Lower leg skin (tissue), 4 donors: ENCODE measurements around the gene S100A2. TPM values are rescaled to one million over a fixed set of nuclear protein-coding genes. Genes with fewer than 3 reads are reported as not detected.

Source experiments
- DNase-seq, 2 donors: peaks; one replicate each; pipeline ENCODE4 v3.0.0-alpha.2; 2019; ENCODE audit warnings: low spot score in 2 of 2
- H3K4me3 ChIP-seq: fragments of 200-600 bp; sonication (generic); 2 replicates; pipeline ENCODE4 v1.5.1; 2017; ENCODE audit warnings: mild to moderate bottlenecking, low read depth; ENCODE audit not compliant: poor library complexity, severe bottlenecking
- CTCF ChIP-seq, 3 donors: fragments of 450-650 bp; IDR thresholded peaks; one replicate each; pipeline ENCODE4 v1.5.1; 2016; ENCODE audit warnings: antibody characterized with exemption in 3 of 3, mild to moderate bottlenecking in 3 of 3, moderate library complexity in 2 of 3
- POLR2A ChIP-seq, 2 donors: fragments of 450-650 bp; IDR thresholded peaks; one replicate each; pipeline ENCODE4 v1.6.1; 2016 to 2017; ENCODE audit warnings: antibody characterized with exemption in 2 of 2, mild to moderate bottlenecking in 1 of 2, moderate library complexity in 1 of 2
- WGBS, 2 donors: methylation state at CpG; one replicate each; pipeline ENCODE4 v1.1.5; 2018; 5-methylcytosine and 5-hydroxymethylcytosine counted together
- intact Hi-C: fragments of 100-400 bp; cut with DNase I; formaldehyde crosslinking; loops from one replicate; pipeline ENCODE4 v1.15.0; 2023; ENCODE audit warnings: low total_unique reads
- total RNA-seq, 4 donors: library from RNA; depleted of rRNA; stranded (reverse); fragments of >200 nt; gene quantifications; one replicate each; pipeline ENCODE4 v1.1.0, GENCODE V29; 2016

The S100A2 gene
- total RNA-seq, 4 donors from 2014 or later: 71.5 to 143 (median 96.4) TPM

DNA sequence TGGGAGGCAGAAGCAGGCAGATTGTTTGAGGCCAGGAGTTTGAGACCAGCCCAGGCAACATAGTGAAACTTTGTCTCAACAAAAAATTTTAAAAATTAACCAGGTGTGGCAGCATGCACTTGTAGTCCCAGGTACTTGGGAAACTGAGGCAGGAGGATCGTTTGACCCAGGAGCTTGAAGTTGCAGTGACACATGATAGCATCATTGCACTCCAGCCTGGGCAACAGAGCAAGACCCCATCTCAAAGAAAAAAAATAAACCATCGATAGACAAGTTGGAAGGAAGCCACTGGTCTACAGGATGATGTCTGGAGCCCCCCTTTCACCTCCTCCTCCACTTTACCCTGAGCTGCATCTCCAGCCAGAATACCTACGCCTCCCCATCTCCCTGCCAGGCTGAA lies 46.4 kb downstream of the S100A2 start:
- H3K4me3 ChIP-seq: no peak overlapping the region
- TF ChIP-seq CTCF (IDR thresholded peaks at IDR 0.05) (no peak), POLR2A (IDR thresholded peaks at IDR 0.05) (no peak)
- intact Hi-C loops: loop anchor here (10.0 kb wide), 2 partner anchors 246 to 466 kb away; partner anchors contain the start of gene RAB13
- DNase-seq: no peak
- WGBS, 2 donors: 90 to 96% methylated on average over 3 of the region's 3 CpGs

DNA sequence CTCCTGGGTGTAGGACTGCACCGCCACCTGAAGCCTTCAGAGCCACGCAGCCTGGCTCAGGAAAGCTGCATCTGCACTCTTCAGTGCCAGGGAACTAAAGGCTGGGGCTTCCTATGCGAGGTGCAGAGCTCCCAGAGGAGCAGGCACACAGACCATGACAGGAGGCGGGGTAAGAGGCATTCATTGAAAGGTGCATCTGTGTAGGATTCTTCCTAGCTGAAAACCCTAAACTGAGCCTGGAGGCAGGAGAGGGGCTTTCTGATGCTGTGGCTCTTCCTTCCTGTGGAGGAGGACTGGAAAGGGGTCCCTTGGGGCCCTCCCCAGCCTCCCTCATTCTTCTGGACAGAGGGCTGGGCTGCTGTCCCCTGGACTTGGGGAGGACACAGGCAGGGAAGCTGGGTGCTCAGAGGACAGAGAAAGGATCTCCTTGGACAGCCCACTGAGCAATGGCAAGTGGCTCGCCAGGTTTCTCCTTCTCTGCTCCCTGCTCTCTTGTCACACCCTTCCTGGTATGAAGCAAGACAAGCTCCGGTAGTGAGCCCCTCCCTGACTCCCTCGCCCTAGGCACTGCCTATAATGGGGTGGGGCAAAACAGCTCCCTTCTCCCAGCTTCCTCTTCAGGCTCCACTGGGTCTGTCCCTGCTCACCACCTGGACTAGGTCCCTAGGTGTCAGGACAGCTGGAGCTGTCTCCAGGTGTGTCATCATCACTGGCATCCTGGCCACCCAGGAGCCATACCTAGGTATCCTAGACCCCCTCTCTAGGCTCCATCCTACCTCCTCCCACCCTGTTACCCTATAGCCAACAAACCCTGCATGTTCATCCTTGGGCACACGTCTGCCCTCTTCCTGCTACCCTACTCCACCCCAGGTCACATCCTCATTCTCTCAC lies 49.9 kb downstream of the S100A2 start:
- intact Hi-C loops: loop anchor here (10.0 kb wide), 2 partner anchors 249 to 469 kb away; partner anchors contain the start of gene RAB13
- WGBS, 2 donors: 27 to 34% methylated on average over 7 to 8 of the region's 8 CpGs
- H3K4me3 ChIP-seq: no peak overlapping the region
- DNase-seq: peak; percentile 80 to 93
- TF ChIP-seq POLR2A (IDR thresholded peaks at IDR 0.05) (no peak), CTCF (IDR thresholded peaks at IDR 0.05) (no peak)

- WGBS, 2 donors: 93 to 94% methylated on average over 7 of the region's 7 CpGs
- no peak for TF ChIP-seq POLR2A (IDR thresholded peaks at IDR 0.05)
- no peak for TF ChIP-seq CTCF (IDR thresholded peaks at IDR 0.05)
- H3K4me3 ChIP-seq: no peak overlapping the region
- intact Hi-C loops: loop anchor here (5.0 to 10.0 kb wide), 3 partner anchors 54 to 471 kb away; partner anchors contain the start of genes RAB13 and S100A2
- no peak for DNase-seq
Measured at GRCh38 chr1:153513666-153514065, 52.0 kb downstream of the S100A2 start.

GRCh38 chr1:153513023-153513422 lies 52.6 kb downstream of the S100A2 start:
- no peak for DNase-seq
- 47 to 58% methylated on average over 3 of the region's 3 CpGs for WGBS, 2 donors
- intact Hi-C loops: loop anchor here (5.0 to 10.0 kb wide), 3 partner anchors 54 to 472 kb away; partner anchors contain the start of genes RAB13 and S100A2
- no peak for TF ChIP-seq POLR2A (IDR thresholded peaks at IDR 0.05)
- no peak for TF ChIP-seq CTCF (IDR thresholded peaks at IDR 0.05)
- no peak overlapping the region for H3K4me3 ChIP-seq

Other genes starting within 250 kb of the S100A2 start
- 10 to 100 TPM; 10.2 to 36.1 (median 18.7) TPM for gene PGLYRP4, start 217.0 kb downstream of the S100A2 start, total RNA-seq
- gene S100A9, start 208.0 kb downstream of the S100A2 start, total RNA-seq: 10 to 100 TPM; 21.6 to 53.2 (median 31.3) TPM
- gene S100A12, start 190.2 kb downstream of the S100A2 start, total RNA-seq: 1 to 10 TPM in 1 of 4 donors, not detected in 3; 2.0 TPM
- 10 to 100 TPM in 1 of 4 donors, 1 to 10 TPM in 3; 1.3 to 14.3 (median 6.0) TPM for gene S100A8, start 174.8 kb downstream of the S100A2 start, total RNA-seq
- not detected for gene S100A7A, start 149.3 kb downstream of the S100A2 start, total RNA-seq
- 10 to 100 TPM; 12.2 to 46.8 (median 31.3) TPM for gene S100A7, start 105.2 kb downstream of the S100A2 start, total RNA-seq
- 100 to 1,000 TPM; 147 to 251 (median 192) TPM for gene S100A6, start 29.9 kb downstream of the S100A2 start, total RNA-seq
- not detected for gene S100A5, start 24.9 kb downstream of the S100A2 start, total RNA-seq
- 100 to 1,000 TPM in 3 of 4 donors, 10 to 100 TPM in 1; 94.4 to 215 (median 146) TPM for gene S100A4, start 20.0 kb downstream of the S100A2 start, total RNA-seq
- 10 to 100 TPM in 1 of 4 donors, 1 to 10 TPM in 2, not detected in 1; 1.2 to 78.2 (median 2.2) TPM for gene S100A3, start 16.6 kb downstream of the S100A2 start, total RNA-seq
- 100 to 1,000 TPM; 289 to 390 (median 329) TPM for gene S100A16, start 47.3 kb upstream of the S100A2 start, total RNA-seq
- gene S100A14, start 50.5 kb upstream of the S100A2 start, total RNA-seq: 100 to 1,000 TPM; 416 to 668 (median 495) TPM
- gene S100A13, start 61.7 kb upstream of the S100A2 start, total RNA-seq: 10 to 100 TPM; 44.1 to 72.8 (median 47.2) TPM
- 10 to 100 TPM in 3 of 4 donors, 1 to 10 TPM in 1; 8.7 to 33.5 (median 23.8) TPM for gene S100A1, start 62.6 kb upstream of the S100A2 start, total RNA-seq
- gene CHTOP, start 68.2 kb upstream of the S100A2 start, total RNA-seq: 10 to 100 TPM; 56.1 to 86.9 (median 65.5) TPM
- 10 to 100 TPM; 34.8 to 60.4 (median 46.9) TPM for gene SNAPIN, start 92.9 kb upstream of the S100A2 start, total RNA-seq
- 100 to 1,000 TPM in 2 of 4 donors, 10 to 100 TPM in 2; 80.4 to 118 (median 105) TPM for gene ILF2, start 105.1 kb upstream of the S100A2 start, total RNA-seq
- gene NPR1, start 112.8 kb upstream of the S100A2 start, total RNA-seq: 10 to 100 TPM in 2 of 4 donors, 1 to 10 TPM in 2; 4.3 to 16.5 (median 7.7) TPM
- 10 to 100 TPM; 28.0 to 31.5 (median 29.6) TPM for gene INTS3, start 162.2 kb upstream of the S100A2 start, total RNA-seq
- 10 to 100 TPM; 21.6 to 70.3 (median 45.3) TPM for gene SLC27A3, start 209.6 kb upstream of the S100A2 start, total RNA-seq